Smooth muscle cell (in vitro differentiated cells): Measurements from ENCODE around the gene TSPAN18. TPM values are rescaled to one million over a fixed set of nuclear protein-coding genes. Genes with fewer than 3 reads are reported as not detected.

Experiments used
- DNase-seq: peaks from one replicate; lab custom pipeline; 2025; ENCODE audit not compliant: unreplicated experiment; lab: John Stamatoyannopoulos, UW
- H2AFZ ChIP-seq: fragments of 200-600 bp; sonication (generic); 2 replicates; pipeline ENCODE4 v1.6.0; 2016; ENCODE audit warnings: antibody characterized with exemption, low read depth, mild to moderate bottlenecking
- H3F3A ChIP-seq: fragments of 200-600 bp; sonication (generic); 2 replicates; pipeline ENCODE4 v1.6.0; 2017; ENCODE audit warnings: antibody characterized with exemption, low read depth
- H3K27ac ChIP-seq: fragments of 200-600 bp; sonication (generic); 2 replicates; pipeline ENCODE4 v1.5.1; 2016; ENCODE audit warnings: low read depth, mild to moderate bottlenecking
- H3K27me3 ChIP-seq: fragments of 200-600 bp; sonication (generic); 2 replicates; pipeline ENCODE4 v1.6.1; 2016; ENCODE audit warnings: low read depth, mild to moderate bottlenecking
- H3K36me3 ChIP-seq: fragments of 200-600 bp; sonication (generic); 2 replicates; pipeline ENCODE4 v1.5.1; 2016; ENCODE audit warnings: low read depth
- H3K4me1 ChIP-seq: fragments of 200-600 bp; sonication (generic); 2 replicates; pipeline ENCODE4 v1.5.1; 2016; ENCODE audit warnings: low read depth
- H3K4me2 ChIP-seq: fragments of 200-600 bp; sonication (generic); 2 replicates; pipeline ENCODE4 v1.6.0; 2016; ENCODE audit warnings: mild to moderate bottlenecking
- H3K4me3 ChIP-seq: fragments of 200-600 bp; sonication (generic); 2 replicates; pipeline ENCODE4 v1.5.1; 2016; ENCODE audit warnings: mild to moderate bottlenecking
- H3K79me2 ChIP-seq: fragments of 200-600 bp; sonication (generic); 2 replicates; pipeline ENCODE4 v1.6.0; 2016; ENCODE audit warnings: low read depth, mild to moderate bottlenecking
- H3K9ac ChIP-seq: fragments of 200-600 bp; sonication (generic); 2 replicates; pipeline ENCODE4 v1.6.0; 2016; ENCODE audit warnings: low read depth
- H3K9me3 ChIP-seq: fragments of 200-600 bp; sonication (generic); replicated peaks from 2 replicates; pipeline ENCODE4 v1.5.1; 2016; ENCODE audit warnings: low read depth
- H4K20me1 ChIP-seq: fragments of 200-600 bp; sonication (generic); 2 replicates; pipeline ENCODE4 v1.6.0; 2016; ENCODE audit warnings: low read depth
- CTCF ChIP-seq: fragments of 200-600 bp; sonication (generic); IDR thresholded peaks from 2 replicates; pipeline ENCODE4 v1.5.1; 2017; ENCODE audit warnings: borderline replicate concordance, mild to moderate bottlenecking, antibody characterized with exemption; ENCODE audit not compliant: insufficient read depth, poor library complexity, severe bottlenecking
- WGBS: methylation state at CpG from one replicate; pipeline ENCODE4 v1.1.7; 2016; ENCODE audit warnings: low lambda C conversion rate; 5-methylcytosine and 5-hydroxymethylcytosine counted together
- polyA plus RNA-seq: library from polyadenylated mRNA; unstranded; fragments of >200 nt; fragmentation: Nextera tagmentation; extraction: Ambion mirVana; gene quantifications from 2 replicates; pipeline ENCODE4 v1.2.1, GENCODE V29; 2016
- total RNA-seq: library from RNA; depleted of rRNA; stranded (reverse); fragments of >200 nt; gene quantifications from 2 replicates; pipeline ENCODE4 v1.2.3, GENCODE V29; 2014

The TSPAN18 gene
- total and polyA plus RNA-seq, 2 experiments from 2014 or later: 3.4 to 15.3 TPM

- H3K27ac ChIP-seq: no peak overlapping the region
- no peak overlapping the region for H2AFZ ChIP-seq
- no peak overlapping the region for H3K4me3 ChIP-seq
- DNase-seq: no peak
- peaks cover 12% of the 10 kb centered on the region for H3F3A ChIP-seq
- no peak for TF ChIP-seq CTCF
- H3K27me3 ChIP-seq: no peaks in the 10 kb centered on the region
- no peaks in the 10 kb centered on the region for H3K79me2 ChIP-seq
- H4K20me1 ChIP-seq: peaks cover 4% of the 10 kb centered on the region
- H3K9me3 ChIP-seq: no peaks in the 10 kb centered on the region
- H3K36me3 ChIP-seq: no peaks in the 10 kb centered on the region
- peaks cover 32% of the 10 kb centered on the region for H3K4me1 ChIP-seq
- no peak overlapping the region for H3K4me2 ChIP-seq
- 82% methylated on average over 7 of the region's 7 CpGs for WGBS
- H3K9ac ChIP-seq: no peak overlapping the region
These were observed 29.1 kb downstream of the TSPAN18 start for GRCh38 chr11:44755556-44756523.

- Histone ChIP-seq H3K9me3 (no peaks in the 10 kb centered on the region), H3K9ac (no peak overlapping the region), H3K4me1 (peaks cover 51% of the 10 kb centered on the region), H3K79me2 (no peaks in the 10 kb centered on the region), H3K4me3 (no peak overlapping the region), H2AFZ (no peak overlapping the region), H3K27ac (no peak overlapping the region), H3K27me3 (no peaks in the 10 kb centered on the region), H4K20me1 (peaks cover 4% of the 10 kb centered on the region), H3K4me2 (no peak overlapping the region), H3F3A (peaks cover 36% of the 10 kb centered on the region), H3K36me3 (no peaks in the 10 kb centered on the region)
- no peak for TF ChIP-seq CTCF
- WGBS: 92% methylated on average over 4 of the region's 4 CpGs
- DNase-seq: no peak
These were observed 32.2 kb downstream of the TSPAN18 start for GRCh38 chr11:44758983-44759382.

- Histone ChIP-seq H3K4me3 (no peak overlapping the region), H4K20me1 (no peaks in the 10 kb centered on the region), H3K27ac (peak overlapping the region; percentile 59), H3K36me3 (no peaks in the 10 kb centered on the region), H2AFZ (no peak overlapping the region), H3K27me3 (no peaks in the 10 kb centered on the region), H3K9ac (no peak overlapping the region), H3K79me2 (no peaks in the 10 kb centered on the region), H3K9me3 (no peaks in the 10 kb centered on the region), H3K4me1 (peaks cover 42% of the 10 kb centered on the region), H3F3A (peaks cover 43% of the 10 kb centered on the region), H3K4me2 (peak overlapping the region; percentile 32)
- DNase-seq: no peak
- TF ChIP-seq CTCF: no peak
- 96% methylated on average over 3 of the region's 3 CpGs for WGBS
These were observed 33.1 kb downstream of the TSPAN18 start for GRCh38 chr11:44759743-44760476.
